GM18526 (cell line): ENCODE results near the gene GSN.

ENCODE experiments used
- POLR2A ChIP-seq: IDR thresholded peaks from 3 replicates; pipeline ENCODE4 v1.6.1; 2011; ENCODE audit not compliant: insufficient read length; ENCODE audit errors: extremely low read depth

Gene GSN

GRCh38 chr9:121239851-121240250 is 28.1 kb upstream of the GSN start:
- TF ChIP-seq POLR2A = no peak

- TF ChIP-seq POLR2A = no peak
Measured at GRCh38 chr9:121240472-121241135, 27.4 kb upstream of the GSN start.

- TF ChIP-seq POLR2A = no peak
Measured at GRCh38 chr9:121242219-121242958, 25.6 kb upstream of the GSN start.

GRCh38 chr9:121242959-121243346 is 25.0 kb upstream of the GSN start:
- TF ChIP-seq POLR2A = no peak

- TF ChIP-seq POLR2A = no peak
Measured at GRCh38 chr9:121246821-121247561, 21.0 kb upstream of the GSN start.

- TF ChIP-seq POLR2A = no peak
Measured at GRCh38 chr9:121249563-121249962, 18.4 kb upstream of the GSN start.

GRCh38 chr9:121252104-121252851 is 15.7 kb upstream of the GSN start:
- TF ChIP-seq POLR2A = no peak

- TF ChIP-seq POLR2A = no peak
Measured at GRCh38 chr9:121253162-121253561, 14.8 kb upstream of the GSN start.

GRCh38 chr9:121253821-121254501 is 14.0 kb upstream of the GSN start:
- TF ChIP-seq POLR2A = no peak

GRCh38 chr9:121259498-121259897 is 8.5 kb upstream of the GSN start:
- TF ChIP-seq POLR2A = no peak

- no peak for TF ChIP-seq POLR2A
Measured at GRCh38 chr9:121259935-121260334, 8.0 kb upstream of the GSN start.

- TF ChIP-seq POLR2A = no peak
Measured at GRCh38 chr9:121260457-121261106, 7.4 kb upstream of the GSN start.

GRCh38 chr9:121261107-121261460 is 6.9 kb upstream of the GSN start:
- TF ChIP-seq POLR2A = no peak

GRCh38 chr9:121261755-121262154 is 6.2 kb upstream of the GSN start:
- TF ChIP-seq POLR2A = no peak
